ENCODE measurements around the gene UAP1.

DNA sequence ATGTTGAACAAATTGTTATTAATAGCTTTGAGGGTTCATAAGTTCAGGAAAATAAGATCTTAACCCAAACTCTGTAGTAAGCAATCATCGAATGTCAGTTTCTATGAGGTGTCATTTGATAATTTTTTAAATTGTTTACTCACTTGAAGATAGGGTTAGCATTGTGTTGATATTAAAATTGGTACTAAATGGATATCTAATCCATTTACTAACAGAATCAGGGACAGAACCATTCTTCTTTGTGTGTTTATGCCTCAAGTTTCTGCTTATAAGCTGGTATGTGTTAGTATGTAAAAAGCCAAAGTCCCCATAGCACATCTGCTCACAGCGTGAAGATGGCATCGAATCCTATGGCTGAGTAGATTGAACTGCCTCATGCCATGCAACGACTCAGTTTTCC is 84.1 kb downstream of the UAP1 start:
- TF ChIP-seq CTCF (IDR thresholded peaks at IDR 0.05) (no peak), EZH2 (IDR thresholded peaks at IDR 0.05; ENCODE audit: borderline replicate concordance, insufficient read depth, low read depth, low read length, poor library complexity, severe bottlenecking) (no peak)
